Measurements from ENCODE around the gene ANKLE2.

ANKLE2 gene

DNA sequence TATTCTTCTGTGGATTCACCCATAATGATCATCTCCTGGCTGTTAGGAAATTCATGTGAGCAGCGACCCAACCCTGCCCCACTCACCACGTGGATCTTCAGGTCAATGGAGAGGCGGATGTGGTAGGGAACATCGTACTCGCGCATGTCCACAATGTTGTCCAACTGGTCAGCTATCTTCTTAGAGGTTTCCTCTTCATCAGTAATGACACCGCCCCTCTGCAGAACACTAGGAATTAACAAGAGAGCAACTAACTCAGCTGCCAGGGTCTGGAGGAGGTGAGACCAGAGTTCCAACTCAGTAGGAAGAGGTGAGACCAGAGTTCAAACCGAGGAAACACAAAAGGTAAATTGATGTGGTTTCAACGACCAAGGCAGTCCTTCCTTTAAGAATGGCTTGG lies 84.1 kb downstream of the ANKLE2 start:
- no peak for DNase-seq

DNA sequence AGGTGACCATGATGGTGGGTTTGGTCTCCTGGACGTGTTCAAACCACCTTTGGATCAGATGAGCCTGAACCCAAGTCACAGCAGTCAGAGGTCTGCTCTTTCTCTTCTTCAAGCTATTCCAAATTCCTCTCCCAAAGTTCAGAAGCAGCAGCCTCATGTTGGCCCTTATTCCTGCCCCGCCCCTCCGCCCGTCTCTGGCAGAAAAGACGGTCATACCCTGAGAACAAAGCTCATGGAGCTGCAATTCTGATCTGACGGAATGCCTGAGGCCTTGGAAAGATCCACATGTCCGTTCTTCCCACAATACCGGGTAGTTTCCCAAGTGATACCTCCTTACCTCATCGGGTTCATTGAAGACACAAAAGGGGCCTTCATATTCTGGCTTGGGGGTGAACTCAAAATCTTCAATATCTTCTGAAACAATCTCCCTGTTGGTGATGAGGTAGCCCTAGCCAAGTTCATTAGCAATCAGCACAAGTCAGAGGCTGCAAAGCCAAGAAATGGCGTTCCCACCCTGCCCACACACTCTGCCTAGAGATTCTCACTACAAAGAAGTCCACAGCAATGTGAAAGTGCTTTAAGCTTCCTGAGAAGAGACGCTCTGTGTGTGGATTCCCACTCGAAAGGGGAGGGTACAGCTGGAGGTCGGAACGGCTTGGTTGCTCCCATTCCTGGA lies 85.7 kb downstream of the ANKLE2 start:
- DNase-seq, result no peak
